ENCODE measurements around the gene SLC9A6. TPM values are rescaled to one million over a fixed set of nuclear protein-coding genes. Genes with fewer than 3 reads are reported as not detected.

The SLC9A6 gene
- total RNA-seq, 1 donor from 2014 or later: 8.3 TPM

DNA sequence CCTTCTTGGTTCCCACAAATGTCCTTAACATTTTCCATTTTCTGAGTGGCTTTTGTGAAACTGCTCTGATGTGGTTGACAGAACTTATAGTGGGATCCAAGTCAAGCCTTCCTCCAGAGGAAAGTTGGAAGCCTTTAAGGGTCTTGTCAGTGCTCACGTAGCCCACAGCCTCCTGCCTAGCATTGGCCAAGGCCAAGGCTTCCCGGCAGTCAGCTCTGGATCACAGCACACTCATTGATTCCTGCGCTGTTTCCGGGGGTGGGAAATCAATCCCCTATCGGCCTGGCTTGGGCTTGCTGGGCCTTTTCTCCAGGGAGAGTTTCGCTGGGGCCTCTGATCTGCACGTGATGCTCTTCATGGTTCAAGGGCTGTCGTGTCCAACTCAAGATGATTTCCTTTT lies 76.1 kb downstream of the SLC9A6 start:
- H3K36me3 ChIP-seq: no peaks in the 10 kb centered on the region
- H3K27me3 ChIP-seq: no peaks in the 10 kb centered on the region
- H3K27ac ChIP-seq: peak overlapping the region; percentile 82 to 88
- H3K9me3 ChIP-seq: no peaks in the 10 kb centered on the region
- TF ChIP-seq, protein P1, sequence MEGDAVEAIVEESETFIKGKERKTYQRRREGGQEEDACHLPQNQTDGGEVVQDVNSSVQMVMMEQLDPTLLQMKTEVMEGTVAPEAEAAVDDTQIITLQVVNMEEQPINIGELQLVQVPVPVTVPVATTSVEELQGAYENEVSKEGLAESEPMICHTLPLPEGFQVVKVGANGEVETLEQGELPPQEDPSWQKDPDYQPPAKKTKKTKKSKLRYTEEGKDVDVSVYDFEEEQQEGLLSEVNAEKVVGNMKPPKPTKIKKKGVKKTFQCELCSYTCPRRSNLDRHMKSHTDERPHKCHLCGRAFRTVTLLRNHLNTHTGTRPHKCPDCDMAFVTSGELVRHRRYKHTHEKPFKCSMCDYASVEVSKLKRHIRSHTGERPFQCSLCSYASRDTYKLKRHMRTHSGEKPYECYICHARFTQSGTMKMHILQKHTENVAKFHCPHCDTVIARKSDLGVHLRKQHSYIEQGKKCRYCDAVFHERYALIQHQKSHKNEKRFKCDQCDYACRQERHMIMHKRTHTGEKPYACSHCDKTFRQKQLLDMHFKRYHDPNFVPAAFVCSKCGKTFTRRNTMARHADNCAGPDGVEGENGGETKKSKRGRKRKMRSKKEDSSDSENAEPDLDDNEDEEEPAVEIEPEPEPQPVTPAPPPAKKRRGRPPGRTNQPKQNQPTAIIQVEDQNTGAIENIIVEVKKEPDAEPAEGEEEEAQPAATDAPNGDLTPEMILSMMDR (IDR thresholded peaks at IDR 0.05): no peak
- peaks cover 2 to 27% of the 10 kb centered on the region in 2 donors for H3K4me1 ChIP-seq
- DNase-seq (ENCODE audit: low spot score in 2 of 2): no peak
- no peak overlapping the region for H3K4me3 ChIP-seq
- intact Hi-C loops (cut with DNase I): no loop called here

DNA sequence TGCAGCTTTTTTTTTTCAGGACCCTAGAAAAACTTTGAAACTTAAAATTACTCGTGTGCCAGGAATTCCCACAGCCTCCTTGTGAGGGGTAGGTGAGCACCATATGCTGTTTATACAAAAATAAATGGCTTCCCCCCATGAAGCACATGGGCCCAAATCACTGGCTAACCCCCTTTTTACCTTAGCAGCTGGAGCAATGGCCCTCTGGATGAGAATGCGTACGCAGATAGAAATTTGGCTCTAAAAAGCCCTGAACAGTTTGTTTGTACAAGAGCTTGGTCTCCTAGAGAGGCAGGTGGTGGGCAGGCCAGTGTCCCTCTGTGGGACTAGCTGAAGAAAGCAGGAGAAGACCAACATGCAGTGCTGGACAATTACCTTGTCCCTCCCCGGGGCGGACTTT lies 76.5 kb downstream of the SLC9A6 start:
- peak overlapping the region; percentile 82 to 88 for H3K27ac ChIP-seq
- peaks cover 2 to 23% of the 10 kb centered on the region in 2 donors for H3K4me1 ChIP-seq
- no peaks in the 10 kb centered on the region for H3K27me3 ChIP-seq
- H3K36me3 ChIP-seq: no peaks in the 10 kb centered on the region
- H3K4me3 ChIP-seq: no peak overlapping the region
- no peak for DNase-seq (ENCODE audit: low spot score in 2 of 2)
- TF ChIP-seq, protein P1 (IDR thresholded peaks at IDR 0.05): no peak
- intact Hi-C loops (cut with DNase I): no loop called here
- no peaks in the 10 kb centered on the region for H3K9me3 ChIP-seq

DNA sequence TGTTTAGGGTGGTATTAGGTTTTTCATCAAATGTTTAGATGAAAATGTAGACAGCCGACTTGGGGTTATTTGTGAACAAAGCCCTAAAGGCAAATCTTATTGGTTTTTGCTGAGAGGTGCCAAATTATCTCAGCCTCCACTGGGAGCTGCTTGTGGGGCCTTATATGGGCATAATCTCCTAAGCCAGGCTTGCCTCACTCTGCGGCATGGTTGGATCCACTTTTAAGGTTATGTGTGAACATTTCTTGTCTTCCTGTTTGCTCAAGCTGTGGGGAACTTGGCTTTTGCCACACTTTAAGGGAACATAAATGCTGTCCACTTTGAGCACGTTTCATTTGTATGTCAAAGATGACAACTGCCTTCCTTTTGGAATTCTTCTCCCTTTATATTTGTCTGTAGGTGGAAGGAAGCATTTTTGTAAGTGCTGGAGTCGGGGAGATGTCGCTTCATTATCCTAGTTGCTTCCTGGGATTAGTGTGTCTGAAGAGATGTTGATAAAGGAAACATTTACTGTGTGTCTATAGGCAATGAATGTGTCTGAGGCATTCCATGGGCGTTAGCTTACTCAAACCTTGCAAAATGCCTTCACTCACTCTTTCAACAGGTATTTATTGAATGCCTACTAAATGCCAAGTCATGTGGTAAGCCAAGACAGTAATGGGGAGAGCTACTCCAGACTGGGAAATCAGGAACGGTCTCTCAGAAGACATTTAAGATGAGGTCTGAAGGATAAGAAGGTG lies 78.3 kb downstream of the SLC9A6 start:
- TF ChIP-seq, protein P1 (IDR thresholded peaks at IDR 0.05): no peak
- no peaks in the 10 kb centered on the region for H3K27me3 ChIP-seq

DNA sequence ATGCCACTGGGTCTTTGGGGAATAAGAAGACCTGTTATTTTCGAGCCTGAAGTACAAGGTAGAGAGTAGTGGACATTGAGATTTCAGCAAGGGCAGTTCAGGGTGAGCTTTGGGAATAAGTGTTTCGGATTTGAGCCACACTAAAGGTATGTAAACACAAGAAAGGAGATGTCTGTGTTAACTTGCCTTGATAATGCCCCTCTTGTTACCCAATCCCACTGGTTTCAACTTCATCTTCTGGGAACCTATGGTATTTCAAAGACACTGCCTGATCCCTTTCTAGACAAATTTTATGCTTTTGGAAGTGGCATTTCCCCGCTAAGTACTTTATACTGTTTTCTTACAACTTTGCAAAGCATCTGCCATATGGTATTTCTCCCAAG lies 79.4 kb downstream of the SLC9A6 start:
- Histone ChIP-seq H3K27me3 (no peaks in the 10 kb centered on the region), H3K36me3 (no peaks in the 10 kb centered on the region), H3K27ac (peak overlapping the region; percentile 82 to 88), H3K4me1 (peaks cover 2 to 16% of the 10 kb centered on the region in 2 donors), H3K9me3 (no peaks in the 10 kb centered on the region), H3K4me3 (no peak overlapping the region)
- DNase-seq (ENCODE audit: low spot score in 2 of 2): no peak
- intact Hi-C loops (cut with DNase I): loop anchor here (2.0 kb wide), 1 partner anchor 50 kb away; no protein-coding TSS in a partner anchor
- TF ChIP-seq, protein P1 (IDR thresholded peaks at IDR 0.05): no peak

More for the DNA sequence above, 78.3 kb downstream of the SLC9A6 start:
- Histone ChIP-seq H3K36me3 (no peaks in the 10 kb centered on the region), H3K4me3 (no peak overlapping the region), H3K27ac (peak overlapping the region; percentile 82 to 88), H3K9me3 (no peaks in the 10 kb centered on the region), H3K4me1 (peaks cover 2 to 16% of the 10 kb centered on the region in 2 donors)
- intact Hi-C loops (cut with DNase I): loop anchor here (2.0 kb wide), 1 partner anchor 51 kb away; no protein-coding TSS in a partner anchor
- peak in 1 of 2 donors; percentile 80 for DNase-seq (ENCODE audit: low spot score in 2 of 2)

DNA sequence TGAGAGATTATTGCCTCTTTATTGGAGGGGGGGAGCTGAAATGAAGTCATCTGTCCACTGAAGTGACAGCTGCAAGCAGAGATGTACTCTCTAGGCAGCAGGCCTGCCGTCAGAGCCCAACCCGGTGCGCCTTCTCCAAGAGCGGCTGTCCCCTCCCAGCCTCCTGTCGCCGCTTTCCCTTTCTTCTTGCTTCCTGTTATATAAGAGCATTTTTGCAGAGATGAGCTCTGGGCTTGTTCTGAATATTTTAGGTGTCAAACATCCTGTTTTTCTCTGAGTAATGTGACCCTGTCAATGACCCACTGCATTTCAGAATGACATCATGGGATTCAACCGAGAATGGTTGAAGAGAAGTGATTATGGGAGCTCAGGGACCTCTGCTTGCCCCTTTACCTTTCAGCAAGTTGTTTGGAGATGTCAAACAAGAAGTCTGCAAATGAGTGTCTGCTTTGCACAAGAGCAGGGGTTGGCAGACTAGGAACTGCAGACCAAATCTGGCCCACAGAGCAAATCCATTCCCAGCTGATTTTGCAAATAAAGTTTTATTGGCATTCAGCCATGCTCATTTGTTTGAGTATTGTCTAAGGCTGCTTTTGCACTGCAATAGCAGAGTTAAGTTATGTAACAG lies 79.9 kb downstream of the SLC9A6 start:
- H3K27ac ChIP-seq: peak overlapping the region; percentile 82 to 88
- no peaks in the 10 kb centered on the region for H3K27me3 ChIP-seq
- DNase-seq (ENCODE audit: low spot score in 2 of 2): no peak
- H3K4me3 ChIP-seq: no peak overlapping the region
- TF ChIP-seq, protein P1 (IDR thresholded peaks at IDR 0.05): no peak
- no peaks in the 10 kb centered on the region for H3K9me3 ChIP-seq
- intact Hi-C loops (cut with DNase I): loop anchor here (2.0 kb wide), 1 partner anchor 50 kb away; no protein-coding TSS in a partner anchor
- H3K4me1 ChIP-seq: peaks cover 2 to 16% of the 10 kb centered on the region in 2 donors
- no peaks in the 10 kb centered on the region for H3K36me3 ChIP-seq

All from ascending aorta (tissue), 2 donors.